ENCODE data around the gene GRIK4.
"Not testable (repeated sequence)": the region's sequence is repeated elsewhere in the genome, so short reads cannot be mapped to it uniquely, and the experiment has no call there.

GRIK4 gene

DNA sequence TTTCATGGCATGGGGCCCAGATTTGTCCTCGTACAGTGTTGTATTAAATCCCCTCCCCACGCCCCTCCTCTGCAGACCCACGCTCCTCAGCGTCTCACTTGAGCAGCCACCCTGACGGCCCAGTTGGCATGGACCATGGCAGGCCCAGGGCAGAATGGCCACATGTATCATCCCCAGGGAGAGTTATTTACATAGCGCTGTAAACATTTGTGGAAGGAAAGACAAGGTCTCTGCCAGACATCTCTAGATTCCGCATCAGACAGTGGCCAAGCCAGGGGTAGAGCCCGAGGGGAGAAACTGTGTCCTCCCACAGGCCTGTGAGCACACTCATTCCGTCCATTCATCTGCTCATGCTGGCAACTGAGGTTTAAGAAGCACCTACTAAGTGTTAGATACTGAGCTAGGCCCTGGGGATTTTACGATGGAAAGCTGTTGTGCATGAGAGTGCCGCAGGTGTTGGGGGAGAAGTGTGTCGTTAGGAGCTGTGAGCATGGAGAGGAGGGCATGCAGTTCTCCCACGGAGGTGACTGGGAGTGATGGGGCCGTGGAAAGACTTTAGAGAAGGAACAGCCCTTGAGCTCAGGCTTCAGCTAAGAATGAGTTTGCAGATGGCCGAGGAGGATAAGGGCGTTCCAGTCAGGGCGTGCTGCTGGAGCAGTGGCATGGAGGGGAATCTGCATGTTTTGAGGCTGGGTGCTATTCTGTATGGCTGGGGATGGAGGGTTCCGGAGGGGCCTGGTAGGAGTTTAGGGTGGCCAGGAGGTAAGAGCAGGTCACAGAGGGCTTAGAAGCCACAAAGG lies 94.9 kb downstream of the GRIK4 start:
- no peak for DNase-seq (ENCODE audit: low spot score)

DNA sequence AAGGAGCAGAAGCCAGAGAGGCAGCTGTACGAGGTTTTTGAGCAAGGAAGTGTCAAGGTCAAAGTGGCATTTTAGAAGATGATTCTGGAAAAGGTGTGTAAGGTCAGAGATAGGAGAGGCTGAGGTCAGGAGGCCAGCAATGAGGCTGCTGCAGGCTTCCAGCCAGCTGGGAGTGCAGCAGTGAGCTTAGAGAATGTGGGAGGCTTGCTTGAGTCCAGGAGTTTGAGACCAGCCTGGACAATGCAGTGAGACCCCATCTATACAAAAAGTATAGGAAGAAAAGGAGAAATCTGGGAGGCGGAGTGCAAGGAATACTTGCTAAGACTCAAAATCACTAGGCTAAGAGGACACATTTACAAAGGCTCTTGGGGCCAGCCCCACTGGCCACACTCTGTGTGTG lies 96.5 kb downstream of the GRIK4 start:
- DNase-seq (ENCODE audit: low spot score), result no peak

DNA sequence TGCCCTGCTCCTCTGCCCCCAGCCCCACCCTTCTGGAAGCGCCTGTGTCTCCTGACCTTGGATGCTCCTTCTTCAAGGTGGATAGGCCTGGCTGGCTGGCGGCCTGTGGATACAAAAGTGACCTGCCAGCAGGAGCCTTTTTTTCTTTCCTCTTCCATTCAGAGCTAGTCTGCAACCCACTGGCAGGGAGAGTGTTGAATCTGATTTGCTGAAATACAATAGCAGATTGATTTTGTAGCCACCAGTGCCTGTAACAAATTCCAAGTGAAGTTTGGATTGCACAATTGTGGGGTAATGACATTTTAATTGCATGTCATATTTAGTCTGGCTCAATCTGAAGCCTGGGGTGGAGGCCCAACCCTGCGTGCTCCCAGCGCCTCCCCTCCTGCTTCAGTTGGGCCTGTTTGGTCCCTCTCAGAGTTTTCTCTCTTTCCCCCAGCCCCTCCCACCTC lies 97.2 kb downstream of the GRIK4 start:
- DNase-seq (ENCODE audit: low spot score), result no peak

DNA sequence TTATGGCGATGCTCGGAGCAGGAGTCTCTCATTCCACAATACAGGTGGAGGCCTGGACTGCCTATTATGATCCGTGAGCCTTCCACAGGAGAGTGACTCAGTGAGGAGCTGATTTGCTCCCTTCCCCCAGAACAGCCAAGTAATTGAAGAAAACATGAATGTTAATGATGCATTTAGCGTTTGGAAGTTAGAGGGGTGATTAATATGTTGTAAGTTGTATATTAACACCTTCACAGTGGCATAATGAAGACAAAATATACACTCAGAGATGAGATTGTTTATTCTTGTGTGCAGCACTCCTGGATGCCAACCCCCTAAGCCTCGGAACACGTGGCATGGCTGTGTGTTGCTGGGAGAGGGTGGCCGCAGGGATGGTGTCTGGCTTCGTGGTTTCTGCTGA lies 98.6 kb downstream of the GRIK4 start:
- no peak for DNase-seq (ENCODE audit: low spot score)

DNA sequence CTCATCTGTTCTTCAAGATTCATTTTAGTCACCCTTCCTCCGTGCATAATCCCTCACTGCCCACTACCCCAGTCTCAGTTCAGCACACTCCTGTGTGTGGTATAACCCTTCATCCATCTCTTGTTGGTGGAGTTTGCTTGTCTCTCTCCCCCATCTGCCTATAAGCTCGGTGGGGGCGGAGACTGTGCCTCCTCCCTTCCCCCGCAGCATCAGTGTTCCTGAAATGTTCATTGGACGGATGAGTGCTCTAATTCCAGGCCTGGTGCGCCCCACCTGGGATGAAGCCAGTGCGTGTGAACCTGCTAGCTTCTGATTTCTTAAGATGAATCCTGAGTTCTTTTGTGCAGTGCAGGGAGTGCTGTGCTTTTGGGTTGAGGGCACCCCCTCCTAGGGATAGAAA lies 100.0 kb downstream of the GRIK4 start:
- no peak for DNase-seq (ENCODE audit: low spot score)

DNA sequence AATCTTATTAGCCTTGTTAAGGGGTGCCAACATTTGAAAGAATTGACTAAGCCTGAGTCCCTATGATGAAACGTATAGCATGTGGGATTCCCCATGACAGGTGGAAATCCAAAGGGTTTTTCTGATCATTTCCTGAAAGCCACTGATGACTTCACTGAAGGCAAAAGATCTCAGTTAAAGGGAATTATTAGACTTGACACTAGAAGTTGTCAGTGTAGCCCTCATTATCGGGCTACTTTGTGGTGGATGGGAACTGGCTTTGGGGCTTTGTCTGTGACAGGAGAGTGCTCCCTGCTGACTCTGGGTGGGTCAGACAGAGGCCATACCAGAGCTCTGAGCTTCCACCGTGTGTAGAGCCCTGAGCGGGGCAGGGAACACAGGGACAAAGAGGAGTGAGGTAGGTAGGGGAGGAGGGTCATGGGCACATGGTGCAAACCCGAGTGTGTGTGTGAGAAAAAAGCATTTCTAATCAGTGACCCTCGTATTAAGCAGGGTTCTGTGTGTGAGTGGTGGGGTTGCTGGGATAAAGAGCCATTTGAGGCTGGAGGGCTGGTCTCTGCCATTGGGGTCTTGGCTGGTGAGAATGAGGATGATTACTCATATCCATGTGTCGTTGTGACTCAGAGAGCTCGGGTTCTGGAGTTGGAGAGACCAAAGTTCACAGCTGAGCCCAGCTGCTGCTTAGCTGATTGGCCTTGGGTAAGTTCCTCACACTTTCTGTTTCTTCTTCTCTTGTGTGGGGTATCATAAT lies 101.1 kb downstream of the GRIK4 start:
- no peak for DNase-seq (ENCODE audit: low spot score)

DNA sequence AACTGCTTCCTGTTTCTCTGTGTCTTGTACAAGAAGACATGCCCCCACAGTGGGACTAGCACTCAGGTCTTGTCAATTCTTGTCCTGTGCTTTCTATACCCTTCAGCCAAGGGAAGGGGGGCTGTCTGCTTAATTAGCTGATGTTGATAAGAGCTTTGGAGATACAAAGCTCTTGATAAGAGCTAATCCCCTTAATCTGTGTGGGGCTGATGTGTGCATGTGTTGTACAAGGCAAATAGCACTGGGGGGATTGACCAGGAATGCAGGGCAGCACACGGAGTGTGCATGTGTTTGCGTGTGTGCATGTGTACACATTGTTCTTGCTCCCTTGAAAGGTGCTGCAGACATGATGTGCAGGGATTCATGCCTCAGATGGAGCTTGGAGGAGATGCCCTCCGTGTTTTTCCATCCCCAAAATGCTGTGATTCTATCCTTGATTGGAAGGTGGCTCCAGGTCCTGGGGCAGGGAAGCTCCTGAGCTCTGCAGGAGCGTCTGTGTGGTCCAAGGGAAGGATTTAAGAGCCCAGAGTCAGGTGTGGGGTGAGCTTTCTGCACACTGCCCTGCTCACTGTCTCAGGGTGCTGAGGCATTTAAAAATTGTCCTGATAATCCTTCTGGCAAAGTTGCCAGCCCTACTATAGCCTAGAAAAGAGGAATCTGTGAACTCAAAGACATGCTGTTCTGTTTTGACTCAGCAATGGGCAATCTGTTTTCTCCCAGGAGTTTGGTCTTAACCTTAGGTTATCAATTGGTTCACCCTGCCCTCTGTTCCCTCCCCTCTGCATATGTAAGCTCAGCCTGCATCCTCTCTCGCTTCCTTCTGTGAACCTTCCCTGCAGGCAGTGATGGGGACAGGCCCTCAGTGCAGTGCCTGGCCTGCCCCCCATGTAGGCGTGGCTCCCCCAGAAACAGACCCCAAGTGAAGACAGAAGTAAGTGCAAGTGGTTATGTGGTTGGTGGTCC lies 102.0 kb downstream of the GRIK4 start:
- no peak for DNase-seq (ENCODE audit: low spot score)

DNA sequence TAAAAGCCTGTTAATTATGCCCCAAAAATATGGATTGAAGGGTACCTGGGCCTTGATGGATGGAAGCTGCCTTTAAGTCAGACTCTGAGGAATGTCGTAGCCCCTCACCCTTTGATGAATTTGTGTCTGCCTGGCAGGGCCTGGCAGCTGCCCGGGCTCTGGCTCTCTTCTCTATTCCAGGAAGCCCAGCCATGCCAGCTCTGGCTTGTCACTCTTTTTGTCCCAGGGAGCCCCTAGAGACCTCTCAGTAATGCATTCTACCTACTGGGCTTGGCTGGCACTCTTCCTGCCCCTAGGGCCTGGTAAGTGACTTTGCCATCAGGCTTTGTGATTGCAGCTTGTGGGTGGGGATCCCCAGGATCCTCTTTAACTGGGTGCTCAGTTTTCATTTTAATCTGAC lies 103.8 kb downstream of the GRIK4 start:
- no peak for DNase-seq (ENCODE audit: low spot score)

DNA sequence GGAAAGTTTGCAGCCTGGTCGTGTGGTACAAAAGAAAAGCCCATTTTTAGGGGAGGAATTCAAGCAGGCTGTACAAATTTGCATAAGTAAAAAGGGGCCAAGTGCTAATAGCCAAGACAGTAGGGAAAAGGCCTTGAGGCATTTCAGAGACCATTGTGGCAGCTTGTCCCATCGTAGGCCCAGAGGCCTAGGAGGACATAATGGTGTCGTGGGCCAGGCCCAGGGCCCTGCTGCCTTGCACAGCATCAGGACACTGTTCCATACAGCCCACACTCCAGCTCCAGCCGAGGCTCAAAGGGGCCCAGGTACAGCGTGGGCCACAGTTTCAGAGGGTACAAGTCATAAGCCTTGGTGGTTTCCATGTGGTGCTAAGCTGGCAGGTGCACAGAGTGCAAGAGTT lies 106.9 kb downstream of the GRIK4 start:
- DNase-seq (ENCODE audit: low spot score), result no peak

DNA sequence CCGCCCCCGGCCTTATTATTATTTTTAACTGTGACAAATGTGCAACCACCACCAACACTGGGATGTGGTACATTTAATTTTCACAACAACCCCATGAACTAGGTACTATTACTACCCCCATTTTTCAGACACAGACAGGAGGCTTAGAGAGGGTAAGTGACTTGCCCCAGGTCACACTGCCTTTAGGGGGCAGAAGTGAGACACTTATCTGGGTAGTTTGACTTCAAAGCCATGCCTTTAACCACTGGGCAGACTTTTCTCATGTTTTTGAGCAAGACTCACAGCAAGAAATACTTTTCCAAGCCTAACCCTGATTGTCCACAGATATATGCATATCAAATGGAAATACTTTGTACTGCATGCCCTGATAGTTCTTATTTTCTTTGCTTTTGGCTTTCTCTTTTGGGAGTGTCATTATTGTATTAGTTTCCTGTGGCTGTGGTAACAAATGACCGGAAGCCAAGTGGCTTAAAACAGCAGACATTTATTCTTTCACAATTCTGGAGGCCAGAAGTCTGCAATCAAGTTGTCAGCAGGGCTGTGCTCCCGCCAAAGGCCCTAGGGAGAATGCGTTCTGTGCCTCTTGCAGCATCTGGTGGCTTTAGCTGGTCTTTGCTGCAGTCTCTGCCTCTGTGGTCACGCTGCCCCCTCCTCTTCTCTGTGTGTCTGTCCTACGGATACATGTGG lies 110.8 kb downstream of the GRIK4 start:
- no peak for DNase-seq (ENCODE audit: low spot score)

- DNase-seq (ENCODE audit: low spot score), result not testable (repeated sequence)
These were observed 113.4 kb downstream of the GRIK4 start for GRCh38 chr11:120624992-120625391.

DNA sequence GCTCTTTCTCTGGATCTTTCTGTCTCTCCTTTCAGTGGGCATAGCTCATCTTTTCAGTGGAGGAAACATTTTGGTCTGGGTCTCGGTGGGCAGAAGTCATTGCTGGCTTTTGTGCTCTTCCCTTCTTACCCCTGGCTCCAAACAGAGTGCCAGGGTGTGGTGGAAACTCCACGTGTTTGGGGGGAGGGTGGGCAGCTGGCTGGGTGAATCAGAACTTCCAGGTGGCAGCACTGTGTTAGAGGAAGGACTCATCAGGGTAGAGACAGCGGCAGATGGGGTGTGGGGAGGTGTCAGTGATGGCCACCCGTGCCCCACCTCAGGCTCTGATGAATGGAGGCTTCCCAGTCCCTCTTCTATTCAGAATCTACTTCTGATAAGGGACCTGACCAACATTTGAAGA lies 114.0 kb downstream of the GRIK4 start:
- DNase-seq (ENCODE audit: low spot score), result no peak

DNA sequence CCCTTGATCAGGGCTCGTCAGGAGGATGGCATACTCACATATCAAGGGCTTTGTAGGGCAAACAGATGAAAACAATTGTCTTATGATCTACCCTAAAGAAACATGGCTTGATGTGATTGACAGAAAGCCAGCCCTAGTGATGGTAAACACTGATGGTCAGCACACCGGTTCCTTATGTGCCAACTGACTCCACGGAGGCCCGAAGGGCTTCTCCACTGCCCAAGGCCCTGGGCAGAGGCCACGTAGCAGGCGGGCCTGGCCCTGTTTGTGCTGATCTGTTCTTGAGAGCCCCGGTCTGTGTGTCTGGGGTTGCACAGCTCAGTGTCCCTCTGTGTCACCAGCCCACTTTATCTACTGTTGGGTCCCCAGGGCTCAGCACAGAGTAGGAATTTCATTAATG lies 115.2 kb downstream of the GRIK4 start:
- no peak for DNase-seq (ENCODE audit: low spot score)

DNA sequence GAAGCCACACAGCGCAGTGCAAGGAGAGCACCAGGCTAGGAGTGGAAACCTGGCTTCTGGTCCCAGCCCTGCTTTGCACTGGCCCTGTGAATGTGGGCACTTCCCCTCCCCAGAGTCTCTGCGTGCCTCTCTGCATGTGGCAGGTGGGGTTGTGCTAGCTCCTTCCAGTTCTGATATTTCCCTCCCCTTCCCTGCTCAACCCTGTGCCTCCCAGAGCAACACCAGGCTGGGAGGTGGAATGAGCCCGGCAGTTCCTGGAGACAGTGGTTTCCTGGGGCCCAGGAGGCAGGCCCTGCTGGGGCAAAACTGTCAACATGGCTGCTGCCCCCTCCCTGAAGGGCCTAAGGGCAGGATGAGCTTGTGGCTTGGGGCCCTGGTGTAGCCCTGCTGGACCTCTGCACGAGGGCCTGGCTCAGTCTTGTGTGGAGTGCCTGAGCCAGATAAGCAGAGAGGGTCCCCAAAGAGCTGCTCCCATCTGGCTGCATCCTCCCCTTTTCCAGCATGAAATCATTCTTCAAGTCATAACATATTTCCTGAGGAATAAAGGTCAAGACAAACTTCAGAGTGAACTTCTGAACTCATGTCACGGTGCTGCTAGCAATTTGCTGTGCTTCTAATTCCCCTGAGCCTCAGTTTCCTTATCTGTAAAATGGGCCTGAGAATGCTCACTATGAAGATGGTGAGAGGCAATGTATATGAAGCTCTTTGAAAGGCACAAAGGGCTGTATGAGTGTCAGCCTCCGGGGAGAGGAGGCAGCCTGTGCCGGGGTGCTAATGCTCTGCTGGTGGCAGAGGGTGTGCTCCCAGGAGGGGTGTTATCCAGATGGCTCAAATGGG lies 116.0 kb downstream of the GRIK4 start:
- DNase-seq (ENCODE audit: low spot score), result no peak

DNA sequence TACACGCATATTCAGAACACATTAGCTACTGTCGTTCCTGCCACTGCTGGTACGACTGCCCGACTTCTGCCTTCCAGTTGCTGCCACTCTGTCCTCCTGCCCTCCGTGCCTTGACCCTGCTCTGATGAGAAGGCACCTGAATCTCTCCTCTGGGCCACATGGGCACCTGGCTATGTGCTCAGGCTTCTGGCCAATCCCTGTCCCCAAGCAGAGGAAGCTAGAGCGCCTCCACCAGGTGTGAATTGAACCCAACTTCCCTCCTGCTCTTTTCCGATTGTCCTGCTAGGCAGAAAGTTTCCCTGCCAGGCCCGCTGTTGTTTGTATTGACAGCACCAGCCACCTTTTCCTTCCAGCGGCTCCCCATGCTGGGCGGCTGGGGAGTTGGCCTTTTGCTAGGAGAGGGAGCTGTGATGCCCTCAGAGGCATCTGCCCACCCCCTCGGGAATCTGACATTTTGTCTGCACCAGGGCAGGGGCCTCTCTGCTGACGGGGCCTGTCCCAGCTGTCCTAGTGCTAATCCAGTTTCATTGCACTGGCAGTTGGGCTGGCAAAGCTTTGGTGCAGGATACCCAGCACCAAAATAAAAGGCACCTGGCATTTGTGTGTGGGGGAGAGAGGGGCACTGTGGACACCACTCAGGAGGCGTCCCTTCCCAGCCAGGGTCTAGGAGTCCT lies 118.0 kb downstream of the GRIK4 start:
- no peak for DNase-seq (ENCODE audit: low spot score)

DNA sequence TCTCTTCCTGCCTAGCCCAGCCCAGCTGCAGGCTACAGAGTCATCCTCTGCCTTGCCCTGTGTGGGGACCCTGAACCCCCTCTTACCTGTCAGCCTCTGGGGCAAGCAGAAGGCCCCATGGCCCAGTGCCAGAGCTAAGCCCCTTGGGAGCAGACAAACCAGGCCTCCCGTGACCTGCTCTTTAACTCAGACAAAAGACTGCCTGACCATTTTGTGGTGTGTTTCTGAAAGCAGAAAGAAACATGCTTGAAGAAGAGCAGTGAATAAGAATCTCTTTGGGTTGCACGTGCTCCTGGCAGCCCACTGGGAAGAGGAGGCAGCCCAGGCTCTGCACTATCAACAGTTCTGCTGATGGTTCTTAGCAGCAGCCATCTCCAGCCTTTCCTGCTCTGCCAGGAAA lies 118.6 kb downstream of the GRIK4 start:
- DNase-seq (ENCODE audit: low spot score), result no peak

GRCh38 chr11:120632579-120632978 lies 121.0 kb downstream of the GRIK4 start:
- no peak for DNase-seq (ENCODE audit: low spot score)

DNA sequence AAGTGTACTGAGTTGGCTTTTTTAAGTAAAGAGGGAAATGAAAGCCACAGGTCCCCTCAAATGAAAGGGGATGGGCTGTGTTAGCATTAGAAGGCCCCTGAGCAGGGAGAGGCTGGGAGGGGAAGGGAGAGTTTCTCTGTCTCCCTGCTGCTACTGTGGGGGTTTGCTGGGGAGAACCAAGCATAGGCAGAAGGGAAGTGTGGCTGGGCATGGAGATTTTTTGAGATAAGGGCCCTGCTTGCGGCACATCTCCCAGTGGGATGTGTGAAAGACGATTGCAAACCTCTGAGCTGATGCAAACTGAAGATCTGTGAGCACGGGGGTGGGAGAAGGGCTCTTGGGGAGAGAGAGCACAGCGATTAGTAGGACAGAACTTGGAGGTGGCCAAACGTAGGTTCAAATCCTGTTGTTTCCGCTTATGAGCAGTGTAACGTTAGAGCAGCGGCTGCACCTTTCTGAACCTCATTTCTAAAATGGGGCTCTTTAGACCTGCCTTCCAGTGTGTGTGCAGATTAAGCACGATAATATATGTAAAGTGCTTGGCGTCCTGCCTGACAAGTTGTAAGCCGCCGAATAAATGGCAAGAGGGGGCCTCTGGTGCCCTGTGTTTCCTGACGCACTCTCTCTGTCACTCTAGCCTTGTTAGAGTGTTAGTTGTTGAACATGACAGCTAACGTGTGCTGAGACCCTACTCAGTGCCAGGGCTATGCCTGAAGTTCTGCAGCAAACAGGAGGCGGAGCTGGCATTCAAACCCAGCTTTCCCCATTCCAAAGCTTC lies 122.3 kb downstream of the GRIK4 start:
- no peak for DNase-seq (ENCODE audit: low spot score)

GRCh38 chr11:120634706-120635105 lies 123.2 kb downstream of the GRIK4 start:
- DNase-seq (ENCODE audit: low spot score), result no peak
